GM12878 (cell line): ENCODE measurements around the gene TCERG1.

Experiments used
- CHD1 ChIP-seq: IDR thresholded peaks from 2 replicates; pipeline ENCODE4 v1.6.1; 2012; ENCODE audit warnings: low read depth, low read length, improper control_type of control experiment
- ESRRA ChIP-seq: IDR thresholded peaks from 2 replicates; pipeline ENCODE4 v1.6.1; 2012; ENCODE audit warnings: mild to moderate bottlenecking, low read length, improper control_type of control experiment
- GABPA ChIP-seq: IDR thresholded peaks from 2 replicates; pipeline ENCODE4 v1.6.1; 2014; ENCODE audit warnings: antibody characterized with exemption, low read depth, mild to moderate bottlenecking, inconsistent platforms
- MTA2 ChIP-seq: fragments of 450-650 bp; IDR thresholded peaks from 2 replicates; pipeline ENCODE4 v1.6.1; 2016; ENCODE audit warnings: low read depth, mild to moderate bottlenecking, moderate library complexity
- MXI1 ChIP-seq: fragments of 150-350 bp; IDR thresholded peaks from 2 replicates; pipeline ENCODE4 v1.6.1; 2011; ENCODE audit warnings: low read depth, mild to moderate bottlenecking, inconsistent platforms, low read length, improper control_type of control experiment
- NR2C1 ChIP-seq: fragments of 450-650 bp; IDR thresholded peaks from 2 replicates; pipeline ENCODE4 v1.6.1; 2017; ENCODE audit warnings: antibody characterized with exemption, mild to moderate bottlenecking, moderate library complexity
- POLR2A ChIP-seq: IDR thresholded peaks from 2 replicates; pipeline ENCODE4 v1.6.1; 2011; ENCODE audit warnings: low read depth, mild to moderate bottlenecking, low read length
- SIN3A ChIP-seq: IDR thresholded peaks from 2 replicates; pipeline ENCODE4 v1.6.1; 2012; ENCODE audit warnings: low read depth, low read length, improper control_type of control experiment
- TF ChIP-seq, protein P1 (sequence below), 3 experiments: IDR thresholded peaks in 2 of 3; conservative IDR thresholded peaks in 1 of 3; 2 replicates each; pipeline ENCODE4 v1.5.1; 2011; ENCODE audit warnings: low read depth in 3 of 3, low read length in 3 of 3, mild to moderate bottlenecking in 3 of 3, control low read depth in 2 of 3, moderate library complexity in 2 of 3, inconsistent platforms in 1 of 3, mixed read lengths in 1 of 3; ENCODE audit not compliant: control insufficient read depth in 2 of 3, insufficient read depth in 1 of 3; ENCODE audit errors: extremely low read depth in 1 of 3
- TF ChIP-seq, protein P2 (sequence below): IDR thresholded peaks from 2 replicates; pipeline ENCODE4 v1.6.1; 2012; ENCODE audit warnings: low read depth, low read length, improper control_type of control experiment
- TF ChIP-seq, protein P3 (sequence below): IDR thresholded peaks from 2 replicates; pipeline ENCODE4 v1.6.1; 2012; ENCODE audit warnings: low read depth, low read length, improper control_type of control experiment

DNA sequence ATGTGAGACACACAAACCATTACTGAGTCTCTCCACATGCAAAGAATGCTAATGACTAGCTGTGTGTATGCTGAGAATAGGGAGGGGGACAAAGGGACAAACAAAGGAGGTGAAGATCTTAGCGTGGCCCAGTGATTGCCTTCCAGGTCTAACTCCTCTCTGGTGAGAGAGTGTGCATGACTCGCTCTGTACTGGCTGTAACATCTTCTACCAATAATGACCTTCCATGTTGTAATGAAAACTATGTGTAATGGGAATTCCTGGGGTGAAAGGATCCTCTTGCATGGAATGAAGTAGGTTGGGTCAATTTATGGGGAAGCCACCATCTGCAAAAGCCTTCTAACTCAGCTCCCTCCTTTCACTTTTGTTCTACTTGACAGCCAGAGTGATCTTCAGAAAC lies 93.3 kb downstream of the TCERG1 start:
- TF ChIP-seq CHD1 (no peak), SIN3A (no peak), GABPA (no peak), MTA2 (no peak), ESRRA (no peak), POLR2A (no peak), NR2C1 (no peak), MXI1 (no peak)
- TF ChIP-seq, protein P1, sequence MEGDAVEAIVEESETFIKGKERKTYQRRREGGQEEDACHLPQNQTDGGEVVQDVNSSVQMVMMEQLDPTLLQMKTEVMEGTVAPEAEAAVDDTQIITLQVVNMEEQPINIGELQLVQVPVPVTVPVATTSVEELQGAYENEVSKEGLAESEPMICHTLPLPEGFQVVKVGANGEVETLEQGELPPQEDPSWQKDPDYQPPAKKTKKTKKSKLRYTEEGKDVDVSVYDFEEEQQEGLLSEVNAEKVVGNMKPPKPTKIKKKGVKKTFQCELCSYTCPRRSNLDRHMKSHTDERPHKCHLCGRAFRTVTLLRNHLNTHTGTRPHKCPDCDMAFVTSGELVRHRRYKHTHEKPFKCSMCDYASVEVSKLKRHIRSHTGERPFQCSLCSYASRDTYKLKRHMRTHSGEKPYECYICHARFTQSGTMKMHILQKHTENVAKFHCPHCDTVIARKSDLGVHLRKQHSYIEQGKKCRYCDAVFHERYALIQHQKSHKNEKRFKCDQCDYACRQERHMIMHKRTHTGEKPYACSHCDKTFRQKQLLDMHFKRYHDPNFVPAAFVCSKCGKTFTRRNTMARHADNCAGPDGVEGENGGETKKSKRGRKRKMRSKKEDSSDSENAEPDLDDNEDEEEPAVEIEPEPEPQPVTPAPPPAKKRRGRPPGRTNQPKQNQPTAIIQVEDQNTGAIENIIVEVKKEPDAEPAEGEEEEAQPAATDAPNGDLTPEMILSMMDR (IDR thresholded peaks at IDR 0.05 in 2 of 3, conservative IDR thresholded peaks at IDR 0.05 in 1 of 3; ENCODE audit: control insufficient read depth in 2 of 3, extremely low read depth in 1 of 3, insufficient read depth in 1 of 3, low read depth in 3 of 3, low read length in 3 of 3): no peak
- TF ChIP-seq, protein P2, sequence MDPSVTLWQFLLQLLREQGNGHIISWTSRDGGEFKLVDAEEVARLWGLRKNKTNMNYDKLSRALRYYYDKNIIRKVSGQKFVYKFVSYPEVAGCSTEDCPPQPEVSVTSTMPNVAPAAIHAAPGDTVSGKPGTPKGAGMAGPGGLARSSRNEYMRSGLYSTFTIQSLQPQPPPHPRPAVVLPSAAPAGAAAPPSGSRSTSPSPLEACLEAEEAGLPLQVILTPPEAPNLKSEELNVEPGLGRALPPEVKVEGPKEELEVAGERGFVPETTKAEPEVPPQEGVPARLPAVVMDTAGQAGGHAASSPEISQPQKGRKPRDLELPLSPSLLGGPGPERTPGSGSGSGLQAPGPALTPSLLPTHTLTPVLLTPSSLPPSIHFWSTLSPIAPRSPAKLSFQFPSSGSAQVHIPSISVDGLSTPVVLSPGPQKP: no peak
- TF ChIP-seq, protein P3, sequence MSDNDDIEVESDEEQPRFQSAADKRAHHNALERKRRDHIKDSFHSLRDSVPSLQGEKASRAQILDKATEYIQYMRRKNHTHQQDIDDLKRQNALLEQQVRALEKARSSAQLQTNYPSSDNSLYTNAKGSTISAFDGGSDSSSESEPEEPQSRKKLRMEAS: no peak
